ENCODE results near the gene SON.

Gene SON

GRCh38 chr21:33510826-33511225 lies 32.0 kb upstream of the SON start:
- no peak overlapping the region for H3K4me3 ChIP-seq (ENCODE audit: low read depth, low read length)
- no peaks in the 10 kb centered on the region for H3K4me1 ChIP-seq (ENCODE audit: control insufficient read depth, insufficient read depth, low read length)
- ChIA-PET CTCF (no interaction called here), POLR2A (interaction anchor here (0.5 kb wide), 1 partner anchor 62 kb away, joined by 3 read pairs; no protein-coding TSS in a partner anchor)
- no peaks in the 10 kb centered on the region for H3K9me3 ChIP-seq (ENCODE audit: control insufficient read depth, insufficient read depth, low read depth, low read length)
- no peak overlapping the region for H3K27ac ChIP-seq (ENCODE audit: extremely low read depth, low read depth, low read length)
- no peak for TF ChIP-seq PBX3 (CRISPR knock-in tag; IDR thresholded peaks at IDR 0.05)
- TF ChIP-seq, protein P1, sequence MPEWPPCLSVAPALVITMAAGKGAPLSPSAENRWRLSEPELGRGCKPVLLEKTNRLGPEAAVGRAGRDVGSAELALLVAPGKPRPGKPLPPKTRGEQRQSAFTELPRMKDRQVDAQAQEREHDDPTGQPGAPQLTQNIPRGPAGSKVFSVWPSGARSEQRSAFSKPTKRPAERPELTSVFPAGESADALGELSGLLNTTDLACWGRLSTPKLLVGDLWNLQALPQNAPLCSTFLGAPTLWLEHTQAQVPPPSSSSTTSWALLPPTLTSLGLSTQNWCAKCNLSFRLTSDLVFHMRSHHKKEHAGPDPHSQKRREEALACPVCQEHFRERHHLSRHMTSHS (tag by site-specific recombination; IDR thresholded peaks at IDR 0.05) = no peak
- TF ChIP-seq ZNF747 (tag by site-specific recombination; IDR thresholded peaks at IDR 0.05) = no peak
- TF ChIP-seq ZNF777 (tag by site-specific recombination; IDR thresholded peaks at IDR 0.05; ENCODE audit: borderline replicate concordance) = no peak
- no peak for TF ChIP-seq ZFHX2 (tag by site-specific recombination; conservative IDR thresholded peaks at IDR 0.05)
- no peak for TF ChIP-seq ZNF416 (tag by site-specific recombination; IDR thresholded peaks at IDR 0.05)
- no peak for TF ChIP-seq ZNF776 (tag by site-specific recombination; IDR thresholded peaks at IDR 0.05; ENCODE audit: borderline replicate concordance)
- TF ChIP-seq ZNF645 (tag by site-specific recombination; IDR thresholded peaks at IDR 0.05) = no peak
- TF ChIP-seq KLF9 (tag by site-specific recombination; IDR thresholded peaks at IDR 0.05; ENCODE audit: low read depth) = no peak
- TF ChIP-seq, protein P2, sequence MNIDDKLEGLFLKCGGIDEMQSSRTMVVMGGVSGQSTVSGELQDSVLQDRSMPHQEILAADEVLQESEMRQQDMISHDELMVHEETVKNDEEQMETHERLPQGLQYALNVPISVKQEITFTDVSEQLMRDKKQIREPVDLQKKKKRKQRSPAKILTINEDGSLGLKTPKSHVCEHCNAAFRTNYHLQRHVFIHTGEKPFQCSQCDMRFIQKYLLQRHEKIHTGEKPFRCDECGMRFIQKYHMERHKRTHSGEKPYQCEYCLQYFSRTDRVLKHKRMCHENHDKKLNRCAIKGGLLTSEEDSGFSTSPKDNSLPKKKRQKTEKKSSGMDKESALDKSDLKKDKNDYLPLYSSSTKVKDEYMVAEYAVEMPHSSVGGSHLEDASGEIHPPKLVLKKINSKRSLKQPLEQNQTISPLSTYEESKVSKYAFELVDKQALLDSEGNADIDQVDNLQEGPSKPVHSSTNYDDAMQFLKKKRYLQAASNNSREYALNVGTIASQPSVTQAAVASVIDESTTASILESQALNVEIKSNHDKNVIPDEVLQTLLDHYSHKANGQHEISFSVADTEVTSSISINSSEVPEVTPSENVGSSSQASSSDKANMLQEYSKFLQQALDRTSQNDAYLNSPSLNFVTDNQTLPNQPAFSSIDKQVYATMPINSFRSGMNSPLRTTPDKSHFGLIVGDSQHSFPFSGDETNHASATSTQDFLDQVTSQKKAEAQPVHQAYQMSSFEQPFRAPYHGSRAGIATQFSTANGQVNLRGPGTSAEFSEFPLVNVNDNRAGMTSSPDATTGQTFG (tag by site-specific recombination; IDR thresholded peaks at IDR 0.05; ENCODE audit: borderline replicate concordance) = no peak
- TF ChIP-seq ZNF140 (tag by site-specific recombination; IDR thresholded peaks at IDR 0.05) = no peak
- TF ChIP-seq, protein P3, sequence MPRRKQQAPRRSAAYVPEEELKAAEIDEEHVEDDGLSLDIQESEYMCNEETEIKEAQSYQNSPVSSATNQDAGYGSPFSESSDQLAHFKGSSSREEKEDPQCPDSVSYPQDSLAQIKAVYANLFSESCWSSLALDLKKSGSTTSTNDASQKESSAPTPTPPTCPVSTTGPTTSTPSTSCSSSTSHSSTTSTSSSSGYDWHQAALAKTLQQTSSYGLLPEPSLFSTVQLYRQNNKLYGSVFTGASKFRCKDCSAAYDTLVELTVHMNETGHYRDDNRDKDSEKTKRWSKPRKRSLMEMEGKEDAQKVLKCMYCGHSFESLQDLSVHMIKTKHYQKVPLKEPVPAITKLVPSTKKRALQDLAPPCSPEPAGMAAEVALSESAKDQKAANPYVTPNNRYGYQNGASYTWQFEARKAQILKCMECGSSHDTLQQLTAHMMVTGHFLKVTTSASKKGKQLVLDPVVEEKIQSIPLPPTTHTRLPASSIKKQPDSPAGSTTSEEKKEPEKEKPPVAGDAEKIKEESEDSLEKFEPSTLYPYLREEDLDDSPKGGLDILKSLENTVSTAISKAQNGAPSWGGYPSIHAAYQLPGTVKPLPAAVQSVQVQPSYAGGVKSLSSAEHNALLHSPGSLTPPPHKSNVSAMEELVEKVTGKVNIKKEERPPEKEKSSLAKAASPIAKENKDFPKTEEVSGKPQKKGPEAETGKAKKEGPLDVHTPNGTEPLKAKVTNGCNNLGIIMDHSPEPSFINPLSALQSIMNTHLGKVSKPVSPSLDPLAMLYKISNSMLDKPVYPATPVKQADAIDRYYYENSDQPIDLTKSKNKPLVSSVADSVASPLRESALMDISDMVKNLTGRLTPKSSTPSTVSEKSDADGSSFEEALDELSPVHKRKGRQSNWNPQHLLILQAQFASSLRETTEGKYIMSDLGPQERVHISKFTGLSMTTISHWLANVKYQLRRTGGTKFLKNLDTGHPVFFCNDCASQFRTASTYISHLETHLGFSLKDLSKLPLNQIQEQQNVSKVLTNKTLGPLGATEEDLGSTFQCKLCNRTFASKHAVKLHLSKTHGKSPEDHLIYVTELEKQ (tag by site-specific recombination; IDR thresholded peaks at IDR 0.05; ENCODE audit: borderline replicate concordance) = no peak
- TF ChIP-seq ZNF76 (tag by site-specific recombination; IDR thresholded peaks at IDR 0.05; ENCODE audit: borderline replicate concordance, low read depth) = no peak
- TF ChIP-seq KLF1 (tag by site-specific recombination; IDR thresholded peaks at IDR 0.05) = no peak
- TF ChIP-seq ZNF658 (tag by site-specific recombination; IDR thresholded peaks at IDR 0.05) = no peak
- no peak for TF ChIP-seq ZNF660 (tag by site-specific recombination; IDR thresholded peaks at IDR 0.05)
- no peak for TF ChIP-seq OVOL3 (tag by site-specific recombination; IDR thresholded peaks at IDR 0.05)
- no peak for TF ChIP-seq KLF7 (tag by site-specific recombination; IDR thresholded peaks at IDR 0.05; ENCODE audit: borderline replicate concordance)
- peaks cover 90 to 95% of the 10 kb centered on the region in 2 experiments for H3K36me3 ChIP-seq (ENCODE audit: control insufficient read depth in 2 of 2, insufficient read depth in 1 of 2, low read length in 2 of 2)

Data from HEK293 (cell line).